IMR-90 (cell line): ENCODE results near the gene NHEJ1. TPM values are rescaled to one million over a fixed set of nuclear protein-coding genes. Genes with fewer than 3 reads are reported as not detected.

Source experiments
- ATAC-seq: fragments of 200-7000 bp; cut with Tn5 transposase; 2 replicates; pipeline ENCODE4 v1.9.1; 2020; ENCODE audit warnings: low read depth, mild to moderate bottlenecking, moderate library complexity
- BruUV-seq: library from RNA; stranded (reverse); fragments of 400-500 nt; replicated peaks from 2 replicates; lab custom pipeline; 2021; lab: Mats Ljungman, UMichigan
- CTCF ChIA-PET: fragments of 300-600 bp; formaldehyde crosslinking; extraction: SDS; loops from one replicate; lab custom pipeline; 2021; ENCODE audit warnings: antibody characterized with exemption; lab: Yijun Ruan, JAX
- POLR2A ChIA-PET: fragments of 300-600 bp; sonication (Branson Sonifier 250); formaldehyde crosslinking; loops from one replicate; lab custom pipeline; 2022; ENCODE audit warnings: antibody characterized with exemption; ENCODE audit not compliant: unreplicated experiment; lab: Charles Lee
- DNase-seq: peaks from one replicate; pipeline ENCODE4 v3.0.0; 2013
- H2AFZ ChIP-seq: replicated peaks from 2 replicates; pipeline ENCODE3; 2013; ENCODE audit warnings: low read length, mild to moderate bottlenecking; ENCODE audit not compliant: poor library complexity
- H2AK5ac ChIP-seq: 2 replicates; pipeline ENCODE4 v1.6.1; 2013; ENCODE audit warnings: low read depth, low read length, inconsistent platforms
- H2AK9ac ChIP-seq: replicated peaks from 2 replicates; pipeline ENCODE3; 2013; ENCODE audit warnings: mild to moderate bottlenecking, low read depth, low read length, moderate library complexity; ENCODE audit not compliant: poor library complexity
- H2BK120ac ChIP-seq: 2 replicates; pipeline ENCODE4 v1.6.1; 2013; ENCODE audit warnings: low read depth, low read length, inconsistent platforms
- H2BK15ac ChIP-seq: 3 replicates; pipeline ENCODE4 v1.6.1; 2013; ENCODE audit warnings: low read depth, low read length, inconsistent platforms
- H2BK20ac ChIP-seq: 2 replicates; pipeline ENCODE4 v1.6.1; 2013; ENCODE audit warnings: low read depth, mild to moderate bottlenecking, inconsistent platforms, low read length, moderate library complexity
- H2BK5ac ChIP-seq: 2 replicates; pipeline ENCODE4 v1.6.1; 2013; ENCODE audit warnings: mild to moderate bottlenecking, low read depth, low read length, inconsistent platforms; ENCODE audit not compliant: poor library complexity, severe bottlenecking
- H3K14ac ChIP-seq: replicated peaks from 2 replicates; pipeline ENCODE4 v1.6.1; 2013; ENCODE audit warnings: low read depth, low read length, inconsistent platforms
- H3K18ac ChIP-seq: 2 replicates; pipeline ENCODE4 v1.6.1; 2013; ENCODE audit warnings: low read depth, low read length, control low read depth
- H3K23ac ChIP-seq: 2 replicates; pipeline ENCODE4 v1.6.1; 2013; ENCODE audit warnings: low read depth, low read length, inconsistent platforms
- H3K27ac ChIP-seq: 2 replicates; pipeline ENCODE4 v1.5.1; 2013; ENCODE audit warnings: mild to moderate bottlenecking, control low read depth, low read length; ENCODE audit not compliant: insufficient read depth
- H3K27me3 ChIP-seq: 2 replicates; pipeline ENCODE4 v1.6.1; 2013; ENCODE audit warnings: low read length; ENCODE audit not compliant: control insufficient read depth, insufficient read depth
- H3K36me3 ChIP-seq: 2 replicates; pipeline ENCODE4 v1.6.1; 2013; ENCODE audit warnings: low read length, mixed read lengths; ENCODE audit not compliant: control insufficient read depth, insufficient read depth
- H3K4ac ChIP-seq: 2 replicates; pipeline ENCODE4 v1.6.1; 2013; ENCODE audit warnings: low read depth, low read length, inconsistent platforms
- H3K4me1 ChIP-seq: 2 replicates; pipeline ENCODE4 v1.6.1; 2013; ENCODE audit warnings: low read length, mixed read lengths; ENCODE audit not compliant: control insufficient read depth, insufficient read depth
- H3K4me2 ChIP-seq: 2 replicates; pipeline ENCODE4 v1.6.1; 2013; ENCODE audit warnings: low read depth, mild to moderate bottlenecking, control low read depth, low read length, moderate library complexity
- H3K4me3 ChIP-seq: 2 replicates; pipeline ENCODE4 v1.5.1; 2013; ENCODE audit warnings: low read depth, mild to moderate bottlenecking, control low read depth, low read length, moderate library complexity; ENCODE audit not compliant: insufficient read depth
- H3K56ac ChIP-seq: 2 replicates; pipeline ENCODE4 v1.6.1; 2013; ENCODE audit warnings: low read length, inconsistent platforms; ENCODE audit not compliant: insufficient read depth; ENCODE audit errors: extremely low read depth
- H3K79me1 ChIP-seq, 2 experiments: 2 replicates each; pipeline ENCODE4 v1.6.1; 2013; ENCODE audit warnings: low read length in 2 of 2, inconsistent platforms in 1 of 2, low read depth in 1 of 2
- H3K9ac ChIP-seq: 2 replicates; pipeline ENCODE4 v1.6.1; 2013; ENCODE audit warnings: low read depth, low read length, control low read depth
- H3K9me1 ChIP-seq: 2 replicates; pipeline ENCODE4 v1.6.1; 2013; ENCODE audit warnings: low read length, inconsistent platforms; ENCODE audit not compliant: insufficient read depth
- H3K9me3 ChIP-seq: 2 replicates; pipeline ENCODE4 v1.6.1; 2013; ENCODE audit warnings: low read length; ENCODE audit not compliant: control insufficient read depth, insufficient read depth
- H4K20me1 ChIP-seq: 2 replicates; pipeline ENCODE4 v1.6.1; 2013; ENCODE audit warnings: low read length, inconsistent platforms; ENCODE audit not compliant: insufficient read depth
- H4K5ac ChIP-seq: 2 replicates; pipeline ENCODE4 v1.6.1; 2013; ENCODE audit warnings: mild to moderate bottlenecking, low read depth, low read length, control low read depth
- H4K8ac ChIP-seq, 2 experiments: 2 replicates each; pipeline ENCODE4 v1.6.1; 2013; ENCODE audit warnings: low read depth in 2 of 2, low read length in 2 of 2, control low read depth in 1 of 2, inconsistent platforms in 1 of 2
- H4K91ac ChIP-seq: 2 replicates; pipeline ENCODE4 v1.6.1; 2013; ENCODE audit warnings: low read depth, low read length, inconsistent platforms; ENCODE audit not compliant: insufficient read depth
- CHD1 ChIP-seq: IDR thresholded peaks from 2 replicates; pipeline ENCODE4 v1.6.1; 2012; ENCODE audit warnings: low read depth, low read length, improper control_type of control experiment
- MAFK ChIP-seq: IDR thresholded peaks from 2 replicates; pipeline ENCODE4 v1.6.1; 2012; ENCODE audit warnings: low read depth, low read length, improper control_type of control experiment
- MAZ ChIP-seq: IDR thresholded peaks from 2 replicates; pipeline ENCODE4 v1.6.1; 2012; ENCODE audit warnings: low read depth, mild to moderate bottlenecking, low read length, improper control_type of control experiment, moderate library complexity, borderline replicate concordance
- NFE2L2 ChIP-seq: fragments of 150-350 bp; IDR thresholded peaks from 2 replicates; pipeline ENCODE4 v1.6.1; 2016; ENCODE audit warnings: low read depth, mild to moderate bottlenecking, low read length
- RFX5 ChIP-seq: IDR thresholded peaks from 2 replicates; pipeline ENCODE4 v1.8.0; 2012; ENCODE audit warnings: low read depth, mild to moderate bottlenecking, low read length, moderate library complexity
- SMC3 ChIP-seq: fragments of 150-350 bp; IDR thresholded peaks from 2 replicates; pipeline ENCODE4 v1.6.1; 2016; ENCODE audit warnings: low read depth, mild to moderate bottlenecking, antibody characterized with exemption, low read length, moderate library complexity
- USF2 ChIP-seq: fragments of 150-350 bp; IDR thresholded peaks from 2 replicates; pipeline ENCODE4 v1.6.1; 2017; ENCODE audit warnings: mild to moderate bottlenecking, antibody characterized with exemption, low read length, low read depth
- WGBS, 2 experiments: methylation state at CpG; one replicate each; pipeline versions ENCODE4 v1.1.5 to v1.1.7; 2013; ENCODE audit warnings: missing lambda C conversion rate in 2 of 2; ENCODE audit not compliant: insufficient read length in 1 of 2; ENCODE audit errors: extremely low coverage in 2 of 2; 5-methylcytosine and 5-hydroxymethylcytosine counted together
- dilution Hi-C: fragments of 300-500 bp; cut with HindIII; formaldehyde crosslinking; loops from one replicate; pipeline ENCODE4 v1.14.3; 2018; ENCODE audit warnings: low sequenced_read_pairs; ENCODE audit not compliant: unreplicated experiment
- in situ Hi-C: fragments of 300-500 bp; cut with MboI; formaldehyde crosslinking; loops from 3 replicates; pipeline ENCODE4 v1.14.3; 2019; ENCODE audit warnings: low sequenced_read_pairs, inconsistent platforms, mixed read lengths
- intact Hi-C: fragments of 100-400 bp; cut with micrococcal nuclease; formaldehyde crosslinking; loops from 2 replicates; pipeline ENCODE4 v1.10.0; 2022
- polyA plus RNA-seq, 3 experiments: library from polyadenylated mRNA; depleted of rRNA; stranded (reverse); fragments of >200 nt; gene quantifications; 2 replicates each; pipeline ENCODE4 v1.2.3, GENCODE V29; 2012; ENCODE audit warnings: low replicate concordance in 1 of 3
- total RNA-seq: library from RNA; depleted of rRNA; stranded (reverse); fragments of >200 nt; gene quantifications from 2 replicates; pipeline ENCODE4 v1.2.3, GENCODE V29; 2012

Gene NHEJ1
- total and polyA plus RNA-seq, 2 of the 4 experiments (the other 2 are of a cell fraction) = 12.5 to 23.1 TPM

DNA sequence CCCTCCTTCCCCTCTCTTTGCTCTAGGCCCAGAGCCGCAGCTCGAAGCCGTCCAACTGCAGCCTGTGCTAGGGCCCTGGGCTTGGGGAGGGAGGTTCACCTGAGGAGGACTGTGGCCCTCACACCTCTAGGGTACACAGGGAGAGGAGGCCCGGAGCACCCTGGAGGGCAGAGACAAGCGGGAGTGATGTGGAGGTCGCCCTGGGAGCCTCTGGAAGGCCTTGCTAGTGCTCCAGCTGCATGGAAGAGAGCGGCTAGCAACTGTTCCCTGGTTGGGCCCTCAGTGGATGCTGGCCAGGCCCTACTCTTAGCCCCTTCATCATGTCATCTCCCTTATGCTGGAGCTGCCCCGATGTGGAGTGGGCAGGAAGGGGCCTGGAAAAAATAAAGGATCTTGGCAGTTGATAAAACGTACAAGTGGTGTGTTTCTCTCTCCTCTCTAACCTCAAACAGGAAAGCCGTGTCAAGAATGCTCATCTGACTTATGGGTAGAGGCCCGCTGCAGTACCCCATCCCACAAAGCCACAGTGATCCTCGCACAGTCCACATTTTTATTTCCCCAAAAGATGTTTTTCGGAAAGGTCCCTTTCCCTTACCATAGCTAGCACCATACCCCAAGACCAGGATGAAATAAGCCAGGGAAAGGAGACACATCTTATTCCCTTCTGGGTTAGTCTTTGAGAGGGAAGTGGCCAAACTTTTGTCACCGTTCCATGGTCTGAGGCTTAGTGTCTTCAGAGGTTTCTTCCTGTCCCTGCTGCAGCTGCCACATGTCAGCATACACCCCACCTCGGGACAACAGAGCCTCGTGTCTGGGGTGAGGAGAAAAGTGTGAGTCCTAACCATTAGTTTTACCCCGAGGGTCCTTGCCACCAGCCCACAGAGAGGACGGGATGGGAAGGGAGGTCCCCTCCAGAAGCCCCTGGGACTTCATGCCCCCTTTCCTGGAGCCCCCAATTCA, 48.9 kb upstream of the NHEJ1 start:
- no TSS peak for BruUV-seq
- no peak overlapping the region for H2BK15ac ChIP-seq
- peaks cover 9% of the 10 kb centered on the region; the same call in 1 of the 2 replicates for H4K20me1 ChIP-seq
- H3K9me1 ChIP-seq = peaks cover 8% of the 10 kb centered on the region; the same call in 1 of the 2 replicates
- H2BK5ac ChIP-seq = no peak overlapping the region
- H3K56ac ChIP-seq = no peak overlapping the region
- no peak overlapping the region for H3K27ac ChIP-seq
- H3K4me1 ChIP-seq = peaks cover 16% of the 10 kb centered on the region
- H3K4me2 ChIP-seq = no peak overlapping the region
- H3K23ac ChIP-seq = no peak overlapping the region
- in situ Hi-C loops (loop anchor here (5.0 kb wide), 1 partner anchor 37 kb away; the partner anchor contains the start of gene SLC23A3), dilution Hi-C loops (no loop called here), intact Hi-C loops (no loop called here)
- H3K27me3 ChIP-seq = no peaks in the 10 kb centered on the region
- H3K9ac ChIP-seq = no peak overlapping the region
- H2AFZ ChIP-seq = peak overlapping the region; percentile 46
- H4K5ac ChIP-seq = no peak overlapping the region
- no peak overlapping the region for H3K4me3 ChIP-seq
- TF ChIP-seq USF2 = no peak
- TF ChIP-seq MAFK = no peak
- TF ChIP-seq SMC3 = no peak
- no peak for TF ChIP-seq NFE2L2
- TF ChIP-seq MAZ = no peak
- no peak for TF ChIP-seq RFX5
- no peak for TF ChIP-seq CHD1
- no peak overlapping the region for H2AK9ac ChIP-seq
- peaks cover 5 to 23% of the 10 kb centered on the region in 2 experiments; a peak in 3 of 4 replicates for H3K79me1 ChIP-seq
- H3K18ac ChIP-seq = no peak overlapping the region
- ATAC-seq = no peak
- peaks cover 49% of the 10 kb centered on the region for H3K36me3 ChIP-seq
- H4K8ac ChIP-seq = no peak overlapping the region
- no peaks in the 10 kb centered on the region for H3K9me3 ChIP-seq
- WGBS, 2 experiments = 90% methylated on average over 2 of the region's 18 CpGs; no CpG with 5 or more reads in 1 of the 2 experiments
- H2BK20ac ChIP-seq = no peak overlapping the region
- H3K4ac ChIP-seq = no peak overlapping the region
- POLR2A ChIA-PET = no interaction called here
- no peak overlapping the region for H2BK120ac ChIP-seq
- CTCF ChIA-PET = no interaction called here
- no peak overlapping the region for H4K91ac ChIP-seq
- no peak overlapping the region for H2AK5ac ChIP-seq
- DNase-seq = no peak
- no peak overlapping the region for H3K14ac ChIP-seq
